Esophagus squamous epithelium (tissue), 5 donors: ENCODE data around the gene FAM163B. TPM values are rescaled to one million over a fixed set of nuclear protein-coding genes. Genes with fewer than 3 reads are reported as not detected.

Experiments used
- DNase-seq: peaks from one replicate; lab custom pipeline; 2025; lab: John Stamatoyannopoulos, UW
- H3K27ac ChIP-seq, 4 donors: fragments of 200-600 bp; sonication (generic); one replicate each; pipeline ENCODE4 v1.5.1; 2016 to 2019; ENCODE audit warnings: mild to moderate bottlenecking in 1 of 4
- H3K27me3 ChIP-seq, 4 donors: fragments of 200-600 bp; sonication (generic); 1 replicate in 3 of 4; 2 replicates in 1 of 4; pipeline versions ENCODE4 v1.5.1 to v1.6.0; 2017 to 2021; ENCODE audit warnings: antibody characterized with exemption in 1 of 4
- H3K36me3 ChIP-seq, 3 donors: fragments of 200-600 bp; sonication (generic); one replicate each; pipeline ENCODE4 v1.5.1; 2016 to 2019
- H3K4me1 ChIP-seq, 3 donors: fragments of 200-600 bp; sonication (generic); one replicate each; pipeline ENCODE4 v1.5.1; 2017 to 2019
- H3K4me3 ChIP-seq, 4 donors: fragments of 200-600 bp; sonication (generic); 1 replicate in 3 of 4; 2 replicates in 1 of 4; pipeline ENCODE4 v1.5.1; 2016 to 2019; ENCODE audit warnings: mild to moderate bottlenecking in 2 of 4, moderate library complexity in 1 of 4
- H3K9me3 ChIP-seq, 3 donors: fragments of 200-600 bp; sonication (generic); one replicate each; pipeline ENCODE4 v1.5.1; 2016 to 2019
- CTCF ChIP-seq, 6 experiments: fragments of 450-650 bp in 4 of 6; fragments of 200-600 bp in 2 of 6; sonication (generic) in 2 of 6; IDR thresholded peaks; one replicate each; pipeline ENCODE4 v1.5.1; 2016 to 2019; ENCODE audit warnings: antibody characterized with exemption in 6 of 6, mild to moderate bottlenecking in 4 of 6, moderate library complexity in 4 of 6
- POLR2A ChIP-seq, 4 donors: fragments of 450-650 bp; IDR thresholded peaks; one replicate each; pipeline ENCODE4 v1.6.1; 2017; ENCODE audit warnings: antibody characterized with exemption in 4 of 4, mild to moderate bottlenecking in 4 of 4, moderate library complexity in 3 of 4
- WGBS, 2 donors: methylation state at CpG; one replicate each; pipeline ENCODE4 v1.1.5; 2018; 5-methylcytosine and 5-hydroxymethylcytosine counted together
- intact Hi-C: fragments of 100-400 bp; cut with DNase I; formaldehyde crosslinking; loops from one replicate; pipeline ENCODE4 v1.15.0; 2022
- total RNA-seq, 4 donors: library from RNA; depleted of rRNA; stranded (reverse); fragments of >200 nt; gene quantifications; one replicate each; pipeline ENCODE4 v1.1.0, GENCODE V29; 2016
- donor health status: DM: yes; HTN: yes; CAD: no.

Gene FAM163B
- total RNA-seq, 4 donors from 2014 or later = not detected

- intact Hi-C loops = no loop called here
- H3K36me3 ChIP-seq = no peaks in the 10 kb centered on the region
- no peak overlapping the region for H3K4me3 ChIP-seq
- peaks cover 0 to 34% (median 0%) of the 10 kb centered on the region in 4 donors for H3K27me3 ChIP-seq
- 73% methylated on average over 3 of the region's 32 CpGs; no CpG with 5 or more reads in 1 of the 2 donors for WGBS, 2 donors
- DNase-seq = no peak
- H3K9me3 ChIP-seq = no peaks in the 10 kb centered on the region
- peak overlapping the region in 1 of 4 donors; percentile 19 for H3K27ac ChIP-seq
- peaks cover 23 to 66% (median 28%) of the 10 kb centered on the region in 3 donors for H3K4me1 ChIP-seq
- no peak for TF ChIP-seq CTCF (IDR thresholded peaks at IDR 0.05)
- TF ChIP-seq POLR2A (IDR thresholded peaks at IDR 0.05) = no peak
These were observed 47.1 kb downstream of the FAM163B start for GRCh38 chr9:133561976-133562554.

GRCh38 chr9:133560944-133561343 lies 48.2 kb downstream of the FAM163B start:
- Histone ChIP-seq H3K4me3 (no peak overlapping the region), H3K27ac (peak overlapping the region in 2 of 4 donors; percentile 16 to 35), H3K4me1 (peaks cover 23 to 64% (median 28%) of the 10 kb centered on the region in 3 donors), H3K36me3 (no peaks in the 10 kb centered on the region), H3K27me3 (peaks cover 0 to 33% (median 0%) of the 10 kb centered on the region in 4 donors), H3K9me3 (no peaks in the 10 kb centered on the region)
- intact Hi-C loops = no loop called here
- WGBS, 2 donors = 89 to 93% methylated on average over 10 to 12 of the region's 22 CpGs
- no peak for TF ChIP-seq CTCF (IDR thresholded peaks at IDR 0.05)
- TF ChIP-seq POLR2A (IDR thresholded peaks at IDR 0.05) = no peak
- no peak for DNase-seq

GRCh38 chr9:133560311-133560710 lies 48.9 kb downstream of the FAM163B start:
- Histone ChIP-seq H3K4me1 (peaks cover 23 to 58% (median 26%) of the 10 kb centered on the region in 3 donors), H3K27ac (peak overlapping the region in 3 of 4 donors; percentile 16 to 35 (median 22))
- WGBS, 2 donors = 0 to 37% methylated on average over 1 to 6 of the region's 15 CpGs

GRCh38 chr9:133558191-133559126 lies 50.7 kb downstream of the FAM163B start:
- TF ChIP-seq CTCF (IDR thresholded peaks at IDR 0.05) (no peak), POLR2A (IDR thresholded peaks at IDR 0.05) (no peak)
- H3K27ac ChIP-seq = peak overlapping the region; percentile 44 to 83 (median 68)
- 10 to 36% methylated on average over 12 to 13 of the region's 31 CpGs for WGBS, 2 donors
- H3K36me3 ChIP-seq = no peaks in the 10 kb centered on the region
- H3K4me3 ChIP-seq = peak overlapping the region in 1 of 4 donors; percentile 28
- H3K9me3 ChIP-seq = no peaks in the 10 kb centered on the region
- peaks cover 0 to 18% (median 0%) of the 10 kb centered on the region in 4 donors for H3K27me3 ChIP-seq
- intact Hi-C loops = no loop called here
- no peak for DNase-seq
- H3K4me1 ChIP-seq = peaks cover 18 to 48% (median 23%) of the 10 kb centered on the region in 3 donors

More at GRCh38 chr9:133560311-133560710, 48.9 kb downstream of the FAM163B start:
- H3K36me3 ChIP-seq = no peaks in the 10 kb centered on the region
- TF ChIP-seq POLR2A (IDR thresholded peaks at IDR 0.05) (no peak), CTCF (IDR thresholded peaks at IDR 0.05) (no peak)
- no peaks in the 10 kb centered on the region for H3K9me3 ChIP-seq
- H3K4me3 ChIP-seq = no peak overlapping the region
- peaks cover 0 to 27% (median 0%) of the 10 kb centered on the region in 4 donors for H3K27me3 ChIP-seq
- intact Hi-C loops = no loop called here
- DNase-seq = no peak
